Measurements from ENCODE around the gene SPOPL.

- no peak for TF ChIP-seq POLR2A (IDR thresholded peaks at IDR 0.05; ENCODE audit: low read length)
- TF ChIP-seq GATA1 (IDR thresholded peaks at IDR 0.05; ENCODE audit: low read depth, low read length): no peak
Measured at GRCh38 chr2:138455691-138456090, 45.9 kb upstream of the SPOPL start.

All from erythroblast (primary cell).